ENCODE data around the gene SPO11. TPM values are rescaled to one million over a fixed set of nuclear protein-coding genes. Genes with fewer than 3 reads are reported as not detected.

Gene SPO11
- polyA plus RNA-seq, 3 donors: not detected

GRCh38 chr20:57369596-57369995 is 40.0 kb downstream of the SPO11 start:
- DNase-seq (ENCODE audit: extremely low read depth in 1 of 11, low read depth in 9 of 11, low spot score in 4 of 11): no peak

DNA sequence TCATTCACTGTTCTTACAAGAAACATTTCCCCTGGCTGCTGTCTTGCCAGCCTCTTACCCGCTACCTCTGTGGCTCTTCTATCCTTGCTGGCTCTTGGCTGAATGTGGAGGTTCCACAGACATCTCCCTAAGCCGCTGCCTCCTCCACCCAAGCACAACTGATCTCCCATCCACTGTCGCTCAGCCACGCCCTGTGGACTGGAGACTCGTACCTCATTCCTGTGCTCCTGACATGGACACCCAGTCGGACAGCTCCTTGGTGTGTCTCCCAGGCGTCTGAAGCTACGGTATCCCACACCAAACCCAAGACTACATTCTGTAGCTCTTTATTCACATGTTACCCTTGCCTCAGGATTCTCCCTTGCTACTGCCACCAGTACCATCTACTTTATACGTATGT is 40.7 kb downstream of the SPO11 start:
- no peak for DNase-seq (ENCODE audit: extremely low read depth in 1 of 11, low read depth in 9 of 11, low spot score in 4 of 11)

DNA sequence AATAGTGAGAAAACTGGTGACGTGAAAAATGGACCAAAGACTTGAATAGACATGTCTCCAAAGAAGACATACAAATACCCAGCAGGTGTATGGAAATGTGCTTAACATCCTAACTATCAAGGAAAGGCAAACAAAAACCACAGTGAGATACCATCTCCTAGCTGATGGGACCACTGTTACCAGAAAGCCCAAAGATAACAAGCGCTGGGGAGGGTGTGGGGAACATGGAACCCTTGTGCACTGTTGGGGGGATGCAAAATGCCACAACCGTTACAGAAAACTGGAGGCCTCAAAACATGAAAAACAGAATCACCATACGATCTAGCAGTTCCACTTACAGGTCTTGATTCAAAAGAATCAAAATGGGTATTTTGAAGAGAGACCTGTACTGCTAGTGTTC is 41.8 kb downstream of the SPO11 start:
- no peak for DNase-seq (ENCODE audit: extremely low read depth in 1 of 11, low read depth in 9 of 11, low spot score in 4 of 11)

- DNase-seq (ENCODE audit: extremely low read depth in 1 of 11, low read depth in 9 of 11, low spot score in 4 of 11): no peak
These were observed 42.6 kb downstream of the SPO11 start for GRCh38 chr20:57372157-57372556.

DNA sequence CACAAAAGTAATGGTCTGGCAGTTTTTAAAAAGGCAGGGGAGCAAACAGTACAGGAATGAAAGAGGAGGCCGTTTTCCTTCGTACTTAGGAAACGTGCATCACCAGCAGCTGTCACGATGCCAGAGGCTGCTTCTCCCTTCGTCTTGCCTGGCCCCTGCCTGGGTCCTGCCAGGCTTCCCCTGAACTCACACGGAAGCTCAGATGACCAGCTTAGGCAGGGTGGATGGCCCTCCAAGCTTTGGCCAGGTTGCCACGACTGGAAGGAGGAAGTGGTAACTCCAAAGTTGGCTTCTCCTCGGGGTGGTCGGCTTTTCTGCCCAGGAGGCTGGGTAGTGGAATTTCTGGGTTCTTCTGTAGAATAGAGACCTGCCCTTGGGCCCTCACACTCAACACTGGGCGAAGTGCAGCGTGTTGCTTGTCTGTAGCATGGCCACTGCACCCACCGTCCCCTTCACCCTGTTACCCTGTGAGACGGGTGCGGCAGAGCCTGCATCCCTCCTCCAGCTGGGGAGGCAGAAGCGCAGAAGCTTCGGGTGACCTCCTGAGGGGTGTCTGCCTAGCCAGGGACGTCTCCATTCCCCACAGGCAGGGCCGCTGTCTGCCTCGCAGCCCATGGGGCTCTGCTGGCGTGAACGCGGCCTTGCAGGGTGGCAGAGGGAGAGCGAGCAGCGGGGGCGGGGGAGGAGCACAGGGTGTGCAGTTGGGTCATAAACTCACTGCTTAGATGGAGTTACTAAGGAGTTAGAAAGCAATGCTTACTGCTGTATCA is 43.2 kb downstream of the SPO11 start:
- no peak for DNase-seq (ENCODE audit: extremely low read depth in 1 of 11, low read depth in 9 of 11, low spot score in 4 of 11)

GRCh38 chr20:57374343-57374930 is 44.8 kb downstream of the SPO11 start:
- DNase-seq (ENCODE audit: extremely low read depth in 1 of 11, low read depth in 9 of 11, low spot score in 4 of 11): no peak

- DNase-seq (ENCODE audit: extremely low read depth in 1 of 11, low read depth in 9 of 11, low spot score in 4 of 11): no peak
These were observed 45.5 kb downstream of the SPO11 start for GRCh38 chr20:57374931-57375651.

GRCh38 chr20:57375652-57376230 is 46.1 kb downstream of the SPO11 start:
- DNase-seq (ENCODE audit: extremely low read depth in 1 of 11, low read depth in 9 of 11, low spot score in 4 of 11): no peak

DNA sequence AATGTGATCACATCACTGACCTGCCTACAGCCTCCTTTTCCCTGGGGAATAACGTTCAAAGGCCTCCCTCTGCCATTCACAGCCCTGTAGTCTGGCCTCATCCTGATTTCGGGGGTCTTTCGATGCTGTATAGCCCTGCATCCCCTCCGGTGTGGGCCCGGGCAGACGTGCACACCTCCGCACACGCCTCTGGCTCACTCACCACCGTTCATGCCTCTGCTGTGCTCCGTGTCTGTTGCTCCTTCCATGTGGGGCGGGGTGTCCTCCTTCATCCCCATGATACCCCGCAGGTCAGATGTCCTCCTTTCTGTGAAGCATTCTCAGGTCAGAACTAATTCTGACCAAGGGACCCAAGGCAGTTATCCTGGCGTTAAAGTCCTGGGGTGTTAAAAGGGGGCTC is 47.7 kb downstream of the SPO11 start:
- DNase-seq (ENCODE audit: extremely low read depth in 1 of 11, low read depth in 9 of 11, low spot score in 4 of 11): no peak

GRCh38 chr20:57378107-57378506 is 48.5 kb downstream of the SPO11 start:
- no peak for DNase-seq (ENCODE audit: extremely low read depth in 1 of 11, low read depth in 9 of 11, low spot score in 4 of 11)

DNA sequence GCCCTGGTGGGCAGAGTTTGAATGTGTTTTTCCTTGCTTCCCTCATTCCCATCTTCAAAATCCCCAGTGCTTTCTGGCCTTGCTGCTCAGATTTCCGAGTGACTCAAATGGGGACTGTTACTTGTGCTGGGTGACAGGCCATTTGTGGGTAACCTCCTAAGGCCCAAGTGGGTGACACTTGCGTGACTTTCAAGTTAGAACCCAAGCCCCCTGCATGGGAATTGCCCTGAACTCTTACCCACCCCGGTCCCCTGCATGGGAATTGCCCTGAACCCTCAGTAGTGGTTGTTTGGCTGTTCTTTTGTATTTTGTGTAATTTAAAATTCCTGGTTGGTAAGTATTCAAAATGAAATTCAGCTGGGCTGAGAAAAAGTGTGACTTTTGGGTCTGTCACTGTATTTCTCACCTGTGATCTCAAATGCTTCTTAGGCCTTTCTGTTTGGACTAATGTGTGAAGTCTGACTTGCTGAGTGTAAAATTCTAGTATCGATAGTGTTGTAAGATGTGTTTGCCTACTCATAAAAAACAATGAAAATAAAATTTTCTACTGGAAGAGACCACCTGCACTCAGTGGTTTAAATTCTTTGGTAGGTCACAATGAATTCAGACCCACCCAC is 49.2 kb downstream of the SPO11 start:
- DNase-seq (ENCODE audit: extremely low read depth in 1 of 11, low read depth in 9 of 11, low spot score in 4 of 11): no peak

GRCh38 chr20:57379263-57379647 is 49.7 kb downstream of the SPO11 start:
- DNase-seq (ENCODE audit: extremely low read depth in 1 of 11, low read depth in 9 of 11, low spot score in 4 of 11): no peak

GRCh38 chr20:57380081-57380750 is 50.6 kb downstream of the SPO11 start:
- no peak for DNase-seq (ENCODE audit: extremely low read depth in 1 of 11, low read depth in 9 of 11, low spot score in 4 of 11)

DNA sequence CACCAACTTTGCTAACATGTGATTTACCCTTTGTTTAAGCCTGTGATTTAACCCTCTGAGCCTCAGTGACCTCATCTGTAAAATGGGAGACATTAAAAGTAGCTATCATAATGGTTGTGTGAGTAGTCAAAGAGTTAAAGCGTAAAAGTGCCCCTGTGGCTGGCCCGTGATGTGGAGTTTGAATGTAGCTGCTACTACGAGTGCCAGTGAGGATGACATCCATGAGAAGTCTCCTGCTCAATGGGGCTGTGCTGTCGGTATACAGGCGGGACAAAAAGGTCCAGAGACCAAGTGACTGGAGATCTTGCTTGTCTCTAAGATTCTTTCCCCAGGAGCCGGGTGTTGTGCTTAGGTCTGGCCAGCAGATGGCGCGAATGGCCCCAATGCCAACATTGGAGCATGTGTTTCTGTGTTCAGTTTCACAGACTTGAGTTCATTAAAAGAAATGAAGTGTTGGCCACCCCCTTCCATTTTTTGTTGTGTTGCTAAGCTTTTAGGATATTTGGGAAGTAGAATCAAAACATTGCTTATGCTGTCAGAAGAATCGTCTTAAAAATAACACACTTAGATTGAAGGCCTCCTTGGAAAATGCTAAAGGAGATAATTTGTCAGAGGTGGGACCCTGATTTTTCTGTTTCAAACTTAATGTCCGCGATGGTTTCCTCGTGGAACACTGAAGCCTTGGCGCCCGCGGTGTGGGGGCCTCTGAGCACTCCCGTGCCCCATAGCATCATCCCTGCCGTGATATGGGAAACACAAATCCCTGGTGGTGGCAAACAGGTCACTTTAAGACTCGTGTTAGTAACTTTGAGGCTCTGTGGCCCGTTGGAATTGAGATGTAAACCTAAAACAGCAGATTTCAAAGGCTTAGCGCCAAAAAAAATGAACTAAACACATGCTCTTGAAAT is 52.2 kb downstream of the SPO11 start:
- peak in 2 of 11 donors; percentile 59 to 75 for DNase-seq (ENCODE audit: extremely low read depth in 1 of 11, low read depth in 9 of 11, low spot score in 4 of 11)

DNA sequence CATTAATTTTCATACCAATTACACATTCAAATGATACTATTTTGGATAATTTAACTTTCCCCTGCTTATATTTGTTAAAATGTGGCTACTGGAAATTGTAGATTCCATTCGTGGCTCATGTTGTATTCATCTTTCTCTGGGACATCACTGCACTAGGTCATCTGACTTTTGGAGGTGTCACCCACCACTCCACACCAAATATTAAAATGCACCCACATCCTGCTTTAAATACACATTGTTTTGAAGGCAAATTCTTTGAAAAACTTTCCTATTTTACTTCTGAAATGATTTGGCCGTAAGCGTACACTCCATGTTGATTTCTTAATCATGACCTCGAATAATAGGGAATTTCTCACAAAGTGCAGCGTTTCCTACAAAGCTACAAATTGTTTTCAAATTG is 52.9 kb downstream of the SPO11 start:
- DNase-seq (ENCODE audit: extremely low read depth in 1 of 11, low read depth in 9 of 11, low spot score in 4 of 11): no peak

GRCh38 chr20:57383447-57384347 is 54.1 kb downstream of the SPO11 start:
- no peak for DNase-seq (ENCODE audit: extremely low read depth in 1 of 11, low read depth in 9 of 11, low spot score in 4 of 11)

GRCh38 chr20:57384486-57384885 is 54.9 kb downstream of the SPO11 start:
- DNase-seq (ENCODE audit: extremely low read depth in 1 of 11, low read depth in 9 of 11, low spot score in 4 of 11): no peak
